Ramos (cell line): ENCODE results near the gene TBL2.
"Not testable (repeated sequence)": the region's sequence is repeated elsewhere in the genome, so short reads cannot be mapped to it uniquely, and the experiment has no call there.

Source experiments
- in situ Hi-C: fragments of 300-500 bp; cut with MboI; formaldehyde crosslinking; loops from one replicate; pipeline ENCODE4 v1.14.3; 2022; ENCODE audit warnings: low sequenced_read_pairs; ENCODE audit not compliant: unreplicated experiment

Gene TBL2

DNA sequence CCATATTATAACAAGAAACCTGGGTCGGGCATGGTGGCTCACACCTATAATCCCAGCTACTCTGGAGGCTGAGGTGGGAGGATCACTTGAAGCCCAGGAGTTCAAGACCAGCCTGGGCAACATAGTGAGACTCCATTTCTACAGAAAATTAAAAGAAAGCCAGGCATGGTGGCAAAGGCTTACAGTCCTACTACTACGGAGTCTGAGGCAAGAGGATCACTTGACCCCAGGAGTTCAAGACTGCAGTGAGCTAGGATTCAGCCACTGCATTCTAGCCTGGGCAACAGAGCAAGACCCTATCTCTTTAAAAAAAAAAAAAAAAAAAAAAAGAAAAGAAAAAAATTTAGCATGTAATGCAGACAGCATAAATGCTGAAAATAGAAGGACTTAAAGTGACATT is 39.9 kb downstream of the TBL2 start:
- in situ Hi-C loops = not testable (repeated sequence)

DNA sequence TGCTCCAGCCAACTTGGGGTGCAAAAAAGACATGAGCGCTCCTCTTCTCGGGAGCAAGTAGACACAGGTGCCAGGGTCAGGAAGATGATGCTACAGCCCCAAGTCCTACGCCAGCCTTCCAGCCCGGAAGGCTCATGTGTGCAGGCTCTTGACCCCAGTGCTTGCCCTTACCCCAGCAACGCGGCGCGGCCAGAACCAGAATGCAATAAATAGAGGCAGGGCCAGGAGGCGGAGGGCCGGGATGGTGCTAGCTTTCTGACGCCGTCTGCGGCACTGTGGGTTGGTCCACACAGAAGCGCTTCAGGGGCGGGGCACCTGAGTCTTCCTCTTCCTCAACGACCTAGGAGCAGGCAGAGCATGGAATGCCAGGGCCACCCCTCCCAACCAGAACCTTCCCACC is 41.3 kb downstream of the TBL2 start:
- in situ Hi-C loops = no loop called here

DNA sequence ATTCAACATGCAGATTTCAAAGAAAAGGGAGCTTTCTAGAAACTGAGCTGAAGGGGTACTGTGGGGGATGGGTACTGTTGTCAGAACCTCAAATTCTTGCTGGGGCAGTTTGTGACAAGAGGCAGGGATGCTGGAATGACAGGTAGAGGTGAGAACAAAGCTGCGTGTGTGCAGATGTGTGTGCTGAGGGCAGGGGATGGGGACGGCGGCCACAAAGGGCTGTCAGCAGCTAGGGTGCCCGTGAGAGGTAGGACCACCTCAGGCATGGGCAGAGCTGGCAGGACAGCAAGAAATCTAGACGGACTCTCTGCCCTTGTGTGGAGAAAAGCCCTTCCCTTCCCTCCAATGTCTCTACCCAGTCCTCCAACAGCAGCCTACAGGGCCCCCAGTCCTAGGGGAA is 41.9 kb downstream of the TBL2 start:
- in situ Hi-C loops = no loop called here

DNA sequence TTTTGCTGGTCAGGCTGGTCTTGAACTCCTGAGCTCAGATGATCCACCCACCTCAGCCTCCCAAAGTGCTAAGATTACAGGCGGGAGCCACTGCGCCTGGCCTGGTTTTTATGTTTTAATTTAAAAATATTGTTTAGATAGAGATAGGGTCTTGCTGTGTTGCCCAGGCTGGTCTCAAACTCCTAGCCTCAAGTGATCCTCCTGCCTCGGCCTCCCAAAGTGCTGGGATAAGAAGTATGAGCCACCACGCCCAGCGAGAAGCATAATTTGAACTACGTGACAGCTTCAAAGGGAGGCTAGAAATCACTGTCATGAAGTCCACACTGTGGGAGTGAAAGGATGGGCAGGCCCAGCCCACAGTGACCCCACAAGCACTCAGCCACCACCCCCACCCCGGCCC is 42.5 kb downstream of the TBL2 start:
- in situ Hi-C loops = not testable (repeated sequence)

DNA sequence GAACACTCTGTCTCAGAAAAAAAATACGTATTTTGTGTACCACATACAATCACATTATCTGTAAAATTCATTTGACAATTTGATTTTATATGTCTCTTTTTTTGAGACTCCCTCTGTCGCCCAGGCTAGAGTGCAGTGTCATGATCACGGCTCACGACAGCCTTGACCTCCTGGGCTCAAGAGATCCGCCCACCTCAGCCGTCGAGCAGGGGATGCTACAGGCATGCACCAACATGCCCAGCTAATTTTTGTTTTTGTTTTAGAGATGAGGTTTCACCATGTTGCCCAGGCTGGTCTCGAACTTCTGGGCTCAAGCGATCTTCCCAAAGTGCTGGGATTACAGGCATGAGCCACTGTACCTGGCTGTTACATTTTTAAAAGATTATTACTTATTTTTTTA is 44.6 kb downstream of the TBL2 start:
- in situ Hi-C loops = no loop called here

DNA sequence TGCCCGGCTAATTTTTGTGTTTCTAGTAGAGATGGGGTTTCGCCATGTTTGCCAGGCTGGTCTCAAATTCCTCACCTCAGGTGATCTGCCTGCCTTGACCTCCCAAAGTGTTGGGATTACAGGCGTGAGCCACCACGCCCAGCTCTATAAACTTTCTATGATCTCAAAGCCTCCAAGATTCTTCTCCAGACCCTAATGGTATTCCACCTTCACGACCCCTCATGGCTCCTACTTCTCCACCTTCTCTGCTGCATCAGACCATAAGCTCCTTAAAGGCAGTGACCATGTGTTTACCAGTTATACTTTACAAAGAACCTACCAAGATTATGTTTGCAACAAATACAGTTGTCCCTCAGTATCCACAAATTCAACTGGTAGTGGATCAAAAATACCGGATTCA is 46.2 kb downstream of the TBL2 start:
- in situ Hi-C loops = no loop called here

DNA sequence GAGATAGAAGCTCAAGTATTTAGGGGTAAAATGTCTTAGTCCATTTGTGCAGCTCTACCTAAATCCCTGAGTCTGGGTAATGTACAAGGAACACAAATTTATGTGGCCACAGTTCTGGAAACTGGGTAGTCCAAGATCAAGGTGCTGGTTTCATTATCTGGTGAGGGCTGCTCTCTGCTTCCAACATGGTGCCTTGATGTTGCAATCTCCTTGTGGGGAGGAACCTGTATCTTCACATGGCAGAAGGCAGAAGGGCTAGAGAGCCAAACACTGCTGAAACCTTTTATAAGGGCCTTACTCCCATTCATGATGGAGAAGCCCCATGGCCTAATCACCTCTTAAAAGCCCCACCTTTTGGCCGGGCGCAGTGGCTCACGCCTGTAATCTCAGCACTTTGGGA is 47.6 kb downstream of the TBL2 start:
- in situ Hi-C loops = no loop called here

DNA sequence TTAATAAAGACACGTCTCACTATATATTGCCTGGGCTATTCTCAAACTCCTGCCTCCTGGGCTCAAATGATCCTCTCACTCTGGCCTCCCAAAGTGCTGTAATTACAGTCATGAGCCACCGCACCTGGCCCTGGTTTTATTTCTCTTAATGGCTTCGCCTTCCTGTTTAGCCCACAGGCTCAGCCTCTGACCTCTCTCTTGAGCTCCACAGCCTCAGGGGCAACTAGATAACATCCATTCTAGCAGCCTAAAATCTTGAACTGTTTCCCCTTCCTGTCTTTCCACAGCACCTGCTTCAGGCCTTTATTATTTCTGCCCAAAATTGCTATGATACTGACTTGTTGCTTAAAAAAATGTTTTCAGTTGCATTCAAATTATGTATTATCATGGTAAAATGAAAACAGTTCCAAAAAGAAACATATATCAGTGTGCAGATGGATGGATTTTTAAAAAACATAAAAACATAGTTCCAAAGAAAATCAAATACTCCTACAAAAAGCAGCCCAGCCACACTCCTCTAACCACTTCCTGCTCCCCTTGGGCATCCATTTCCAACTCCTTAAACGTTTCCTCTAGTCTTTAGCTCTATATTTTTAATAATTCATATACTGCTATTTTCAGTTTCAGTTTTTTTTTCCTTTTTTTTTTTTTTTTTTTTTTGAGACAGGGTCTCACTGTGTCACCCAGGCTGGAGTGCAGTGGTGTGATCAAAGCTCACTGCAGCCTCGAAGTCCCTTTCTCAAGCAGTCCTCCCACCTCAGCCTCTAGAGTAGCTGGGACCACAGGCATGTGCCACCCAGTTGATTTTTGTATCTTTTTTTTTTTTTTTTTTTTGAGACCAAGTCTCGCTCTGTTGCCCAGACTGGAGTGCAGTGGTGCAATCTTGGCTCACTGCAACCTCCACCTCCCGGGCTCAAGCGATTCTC is 51.2 kb downstream of the TBL2 start:
- in situ Hi-C loops = no loop called here

DNA sequence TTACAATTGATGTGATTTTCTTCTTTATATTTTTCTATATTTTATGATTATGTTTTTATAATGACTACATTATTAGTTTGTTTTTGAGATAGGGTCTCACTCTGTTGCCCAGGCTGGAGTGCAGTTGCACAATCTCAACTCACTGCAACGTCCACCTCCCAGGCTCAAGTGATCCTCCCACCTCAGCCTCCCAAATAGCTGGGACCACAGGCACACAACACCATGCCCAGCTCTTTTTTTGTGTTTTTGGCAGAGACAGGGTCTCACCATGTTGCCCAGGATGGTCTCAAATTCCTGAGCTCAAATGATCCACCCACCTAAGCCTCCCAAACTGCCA is 52.3 kb downstream of the TBL2 start:
- in situ Hi-C loops = not testable (repeated sequence)

DNA sequence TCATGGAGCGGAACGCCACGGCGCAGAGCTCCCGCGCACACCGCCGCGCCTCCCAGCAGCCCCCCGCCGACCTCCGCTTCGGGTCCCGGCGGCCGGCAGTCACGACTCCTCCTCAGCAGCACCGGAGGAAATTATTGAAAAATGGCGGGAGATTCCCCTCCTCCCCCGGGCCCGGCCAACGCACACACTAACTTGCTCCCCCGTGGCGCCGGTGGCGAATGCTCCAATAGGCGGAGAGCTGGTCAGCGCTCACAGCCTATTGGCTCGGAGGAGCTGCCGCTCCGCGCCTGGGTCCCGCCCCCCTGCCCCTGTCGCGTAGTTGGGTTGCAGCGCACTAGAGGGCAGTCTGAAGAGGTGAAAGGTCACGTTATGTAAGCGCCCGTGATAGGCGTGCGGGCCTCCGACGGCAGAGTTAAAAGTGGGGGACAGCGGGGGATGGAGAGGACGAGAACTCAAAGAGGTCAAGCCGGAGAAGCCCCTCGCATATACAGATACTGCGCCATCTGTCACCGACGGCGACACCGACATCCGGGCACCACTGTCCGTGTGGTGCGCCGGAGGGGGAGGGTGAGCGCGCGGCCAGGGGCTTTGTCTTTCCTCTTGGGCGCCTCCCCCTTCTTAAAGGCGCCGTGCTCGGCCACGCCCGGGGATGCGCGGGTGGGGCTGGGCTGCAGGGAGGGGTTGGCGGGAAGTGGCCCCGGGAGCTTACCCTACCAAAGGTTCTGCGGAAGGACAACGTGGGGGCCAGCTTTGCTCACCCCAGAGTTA is 56.1 kb downstream of the TBL2 start, which contains the start of gene BAZ1B:
Gene BAZ1B (minus strand): TSS at position 189 of the 768 bp plus-strand sequence. CDS start 360 bp downstream, outside the sequence.
- in situ Hi-C loops = no loop called here

DNA sequence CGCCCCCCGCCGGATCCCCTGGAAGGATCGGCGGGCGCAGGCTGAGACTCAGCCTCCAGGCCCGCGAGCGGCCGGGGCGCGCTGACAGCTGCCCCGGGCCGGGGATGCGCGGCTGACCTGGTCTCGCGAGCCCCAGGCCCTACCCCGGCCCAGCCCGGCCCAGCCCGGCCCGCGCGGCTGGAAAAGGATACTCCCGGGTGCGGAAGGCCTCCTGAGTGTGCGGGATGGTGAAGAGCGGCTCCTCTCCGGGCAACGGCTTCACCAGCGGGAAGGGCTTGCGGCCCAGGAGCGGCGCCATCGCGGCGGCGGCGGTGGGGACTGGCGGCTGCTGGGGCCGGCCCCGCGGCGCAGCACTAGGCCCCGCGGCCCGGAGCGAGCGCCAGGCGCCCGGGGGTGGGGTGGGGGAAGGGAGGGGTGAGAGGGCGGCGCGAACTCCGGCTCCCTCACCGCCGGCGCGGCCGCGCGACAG is 56.7 kb downstream of the TBL2 start:
- in situ Hi-C loops = no loop called here

DNA sequence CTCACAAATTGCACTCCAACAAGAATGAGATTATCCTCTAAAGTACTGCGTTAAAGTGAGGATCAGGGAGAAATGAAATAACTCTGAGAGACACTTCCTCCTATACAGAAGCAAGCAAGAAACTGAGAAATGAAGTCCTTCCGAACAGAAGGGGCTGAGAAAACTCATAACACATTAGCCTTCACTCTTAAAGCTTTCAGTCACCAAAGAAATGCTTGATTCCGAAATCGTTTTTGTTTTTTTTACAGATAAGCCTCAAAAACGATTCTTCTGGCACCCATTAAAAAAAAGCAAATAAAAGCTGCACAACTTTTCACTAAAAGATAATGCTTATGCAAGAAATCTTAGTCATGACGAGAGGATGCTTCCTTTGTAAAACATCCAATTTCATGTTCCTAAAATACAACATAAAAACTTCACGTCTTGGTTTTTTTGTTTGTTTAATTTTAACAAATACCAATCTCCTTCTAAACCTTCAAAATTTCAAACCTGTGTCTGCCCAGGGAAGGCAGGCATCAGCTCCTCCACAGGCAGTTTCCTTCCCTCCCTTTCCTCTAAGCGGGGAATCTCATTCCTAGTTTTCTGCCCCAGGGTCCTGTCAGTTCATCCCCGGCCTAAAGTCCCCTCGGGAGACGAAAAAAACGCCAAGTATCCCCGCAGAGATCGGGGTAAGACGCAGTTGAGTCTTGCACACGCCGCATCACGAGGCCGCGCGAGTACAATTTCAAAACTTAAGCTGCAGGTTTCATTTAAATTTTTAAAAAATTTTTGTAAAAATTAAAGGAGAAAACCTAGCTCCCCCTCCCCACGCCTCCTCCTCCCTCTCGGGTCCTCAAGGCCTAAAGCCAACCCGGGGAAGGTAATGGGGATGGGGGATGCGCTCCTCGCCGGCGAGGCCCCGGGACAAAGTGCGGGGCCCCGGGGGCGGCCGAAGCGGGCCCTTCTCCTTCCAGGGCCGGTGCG is 57.4 kb downstream of the TBL2 start:
- in situ Hi-C loops = no loop called here

DNA sequence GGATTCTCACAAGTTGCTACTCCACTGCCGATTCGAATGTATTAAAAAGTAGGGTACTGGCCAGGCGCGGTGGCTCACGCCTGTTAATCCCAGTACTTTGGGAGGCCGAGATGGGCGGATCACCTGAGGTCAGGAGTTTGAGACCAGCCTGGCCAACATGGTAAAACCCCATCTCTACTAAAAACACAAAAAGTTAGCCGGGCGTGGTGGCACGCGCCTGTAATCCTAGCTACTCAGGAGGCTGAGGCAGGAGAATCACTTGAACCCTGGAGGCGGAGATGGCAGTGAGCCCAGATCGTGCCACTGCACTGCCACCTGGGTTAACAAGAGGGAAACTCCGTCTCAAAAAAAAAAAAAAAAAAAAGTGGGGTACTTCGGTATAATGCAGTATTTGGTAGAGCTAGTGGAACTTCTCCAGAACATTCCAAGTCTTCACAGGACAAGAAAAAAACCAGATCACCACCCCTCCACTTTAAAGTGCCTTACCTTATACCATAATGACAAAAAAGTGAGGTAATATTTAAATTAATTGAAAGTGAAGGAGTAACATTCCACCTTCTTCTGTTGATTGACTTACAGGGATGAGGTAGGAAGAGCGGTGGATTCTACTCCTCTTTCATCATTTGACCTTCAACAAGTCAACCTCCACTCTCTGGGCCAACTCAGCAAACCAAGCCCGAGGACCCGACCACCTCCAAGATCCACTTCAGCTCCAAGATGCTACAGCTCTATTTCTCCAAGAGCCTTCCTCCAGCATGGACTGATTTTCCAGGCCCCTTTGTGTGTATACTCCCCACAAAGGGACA is 58.3 kb downstream of the TBL2 start:
- in situ Hi-C loops = no loop called here

DNA sequence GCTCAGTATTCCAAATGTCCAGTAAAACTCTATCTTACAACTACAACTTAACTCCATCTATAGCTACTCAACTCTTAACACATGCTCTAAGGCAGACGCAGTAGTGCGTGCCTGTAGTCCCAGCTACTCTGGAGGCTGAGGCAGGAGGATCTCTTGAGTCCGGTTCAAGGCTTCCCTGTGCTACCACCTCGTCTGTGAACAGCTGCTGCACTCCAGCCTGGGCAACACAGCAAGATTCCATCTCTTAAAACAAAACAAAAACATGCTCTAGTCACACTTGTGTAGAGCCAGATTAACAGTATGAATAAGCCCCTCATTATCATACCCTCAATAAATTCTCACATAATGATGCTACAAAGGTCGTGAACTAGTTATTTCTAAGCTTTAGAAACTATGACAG is 59.9 kb downstream of the TBL2 start:
- in situ Hi-C loops = no loop called here
